Naive thymus-derived CD4-positive, alpha-beta T cell (primary cell): ENCODE measurements around the gene ABHD11. TPM values are rescaled to one million over a fixed set of nuclear protein-coding genes. Genes with fewer than 3 reads are reported as not detected.

ENCODE experiments used
- ATAC-seq: fragments of 150-1000 bp; cut with Tn5 transposase; 2 replicates; pipeline ENCODE4 v1.10.0; 2021; ENCODE audit warnings: mild to moderate bottlenecking, moderate library complexity
- CTCF ChIA-PET: fragments of 350-600 bp; sonication (Branson Sonifier 250); formaldehyde crosslinking; loops from one replicate; lab custom pipeline; 2021; ENCODE audit warnings: antibody characterized with exemption; lab: Charles Lee
- POLR2A ChIA-PET: fragments of 350-600 bp; sonication (Branson Sonifier 250); formaldehyde crosslinking; loops from one replicate; lab custom pipeline; 2021; ENCODE audit warnings: antibody characterized with exemption, inconsistent platforms; lab: Charles Lee
- DNase-seq, 9 donors: peaks; one replicate each; pipeline versions ENCODE4 v3.0.0 to v3.0.0-alpha.2; 2020 to 2022; ENCODE audit warnings: mixed read lengths in 1 of 9
- H3K27ac ChIP-seq: one replicate; pipeline ENCODE4 v1.7.0; 2013; ENCODE audit warnings: mild to moderate bottlenecking, low read depth, low read length, moderate library complexity
- H3K27me3 ChIP-seq, 2 donors: one replicate each; pipeline ENCODE4 v1.7.0; 2013; ENCODE audit warnings: low read length in 2 of 2, mild to moderate bottlenecking in 2 of 2, moderate library complexity in 2 of 2; ENCODE audit not compliant: control insufficient read depth in 2 of 2, insufficient read depth in 2 of 2
- H3K36me3 ChIP-seq, 3 experiments: 1 replicate in 2 of 3; 2 replicates in 1 of 3; pipeline ENCODE4 v1.7.0; 2013; ENCODE audit warnings: low read length in 3 of 3, mild to moderate bottlenecking in 3 of 3, moderate library complexity in 1 of 3; ENCODE audit not compliant: insufficient read depth in 3 of 3, control insufficient read depth in 2 of 3
- H3K4me1 ChIP-seq, 2 donors: one replicate each; pipeline ENCODE4 v1.7.0; 2013; ENCODE audit warnings: low read length in 2 of 2, mild to moderate bottlenecking in 2 of 2, moderate library complexity in 1 of 2; ENCODE audit not compliant: control insufficient read depth in 2 of 2, insufficient read depth in 2 of 2
- H3K4me3 ChIP-seq: 2 replicates; pipeline ENCODE4 v1.7.0; 2013; ENCODE audit warnings: mild to moderate bottlenecking, low read length
- H3K9me3 ChIP-seq, 3 experiments: 1 replicate in 2 of 3; 2 replicates in 1 of 3; pipeline ENCODE4 v1.7.0; 2013; ENCODE audit warnings: low read length in 3 of 3; ENCODE audit not compliant: control insufficient read depth in 2 of 3
- H3K27ac Mint-ChIP-seq, 9 donors: one replicate each; pipeline ENCODE4 v1.8.0; 2020 to 2022; ENCODE audit warnings: mixed read lengths in 9 of 9, mild to moderate bottlenecking in 8 of 9, moderate library complexity in 5 of 9, inconsistent platforms in 2 of 9
- H3K27me3 Mint-ChIP-seq, 5 donors: one replicate each; pipeline ENCODE4 v1.8.0; 2021 to 2022; ENCODE audit warnings: mixed read lengths in 5 of 5, mild to moderate bottlenecking in 1 of 5
- H3K36me3 Mint-ChIP-seq, 5 donors: one replicate each; pipeline ENCODE4 v1.8.0; 2020 to 2022; ENCODE audit warnings: mixed read lengths in 5 of 5, mild to moderate bottlenecking in 3 of 5, inconsistent platforms in 1 of 5
- H3K4me1 Mint-ChIP-seq, 7 donors: one replicate each; pipeline ENCODE4 v1.8.0; 2020 to 2022; ENCODE audit warnings: mixed read lengths in 7 of 7, mild to moderate bottlenecking in 3 of 7, inconsistent platforms in 1 of 7
- H3K4me3 Mint-ChIP-seq, 10 donors: one replicate each; pipeline ENCODE4 v1.8.0; 2020 to 2022; ENCODE audit warnings: mild to moderate bottlenecking in 10 of 10, mixed read lengths in 10 of 10, moderate library complexity in 6 of 10, inconsistent platforms in 2 of 10
- H3K9me3 Mint-ChIP-seq, 11 donors: one replicate each; pipeline ENCODE4 v1.8.0; 2020 to 2022; ENCODE audit warnings: mixed read lengths in 11 of 11, mild to moderate bottlenecking in 4 of 11, inconsistent platforms in 1 of 11, moderate library complexity in 1 of 11
- intact Hi-C, 2 donors: fragments of 100-400 bp; cut with micrococcal nuclease; formaldehyde crosslinking; loops; one replicate each; pipeline ENCODE4 v1.15.1; 2023
- polyA plus RNA-seq, 2 donors: library from polyadenylated mRNA; unstranded; fragments of 300-500 nt; fragmentation: Illumina TruSeq; gene quantifications; one replicate each; pipeline ENCODE4 v1.2.3, GENCODE V29; 2021
- total RNA-seq, 6 experiments: library from RNA in 5 of 6; stranded (reverse) in 5 of 6; gene quantifications; 1 replicate in 5 of 6; 2 replicates in 1 of 6; pipeline ENCODE4 v1.2.3 and lab custom pipeline; 2021 to 2026

ABHD11 gene
- total and polyA plus RNA-seq, 7 experiments from 2014 or later, result 10.2 to 22.7 (median 15.9) TPM

- ChIA-PET POLR2A (interaction anchor here (0.7 to 2.1 kb wide), 8 partner anchors 19 to 216 kb away, joined by 4 to 8 read pairs (median 4); partner anchors contain the start of genes BAZ1B, BUD23, METTL27 and STX1A), CTCF (interaction anchor here (0.7 to 3.0 kb wide), 3 partner anchors 12 to 135 kb away, joined by 3 to 9 read pairs (median 5); no protein-coding TSS in a partner anchor)
- H3K27ac Mint-ChIP-seq, result peak overlapping the region; percentile 48 to 96 (median 88)
- Histone ChIP-seq H3K4me3 (peak overlapping the region; percentile 84), H3K36me3 (peaks cover 0 to 19% (median 0%) of the 10 kb centered on the region in 3 experiments), H3K27me3 (no peaks in the 10 kb centered on the region), H3K27ac (peak overlapping the region; percentile 89), H3K9me3 (no peaks in the 10 kb centered on the region), H3K4me1 (peaks cover 4 to 18% of the 10 kb centered on the region in 2 donors)
- peaks cover 5 to 23% (median 16%) of the 10 kb centered on the region in 7 donors for H3K4me1 Mint-ChIP-seq
- H3K4me3 Mint-ChIP-seq, result peak overlapping the region; percentile 83 to 94 (median 91)
- intact Hi-C loops, result loop anchor here (1.0 to 10.0 kb wide), 16 partner anchors 19 to 917 kb away; partner anchors contain the start of genes BAZ1B (in 2 of the 2), BCL7B (in 2 of the 2), BUD23 (in 2 of the 2) and DNAJC30 (in 2 of the 2)
- ATAC-seq (peak; percentile 19), DNase-seq (peak; percentile 22 to 62 (median 45))
- peaks cover 0 to 4% (median 0%) of the 10 kb centered on the region in 5 donors for H3K36me3 Mint-ChIP-seq
- peaks cover 0 to 1% (median 0%) of the 10 kb centered on the region in 11 donors for H3K9me3 Mint-ChIP-seq
- no peaks in the 10 kb centered on the region for H3K27me3 Mint-ChIP-seq
Observed at GRCh38 chr7:73738220-73738611, 386 bp downstream of the ABHD11 start.

GRCh38 chr7:73737491-73738219 lies 947 bp downstream of the ABHD11 start:
- ATAC-seq (no peak), DNase-seq (no peak)
- ChIA-PET CTCF (interaction anchor here (0.5 to 3.0 kb wide), 6 partner anchors 12 to 158 kb away, joined by 3 to 9 read pairs (median 4); no protein-coding TSS in a partner anchor), POLR2A (interaction anchor here (0.7 to 2.1 kb wide), 6 partner anchors 18 to 213 kb away, joined by 3 to 8 read pairs (median 4); partner anchors contain the start of genes BUD23 and STX1A)
- Mint-ChIP-seq H3K27me3 (peaks cover 0 to 3% (median 0%) of the 10 kb centered on the region in 5 donors), H3K4me3 (peak overlapping the region; percentile 83 to 94 (median 91)), H3K36me3 (peaks cover 0 to 4% (median 0%) of the 10 kb centered on the region in 5 donors), H3K9me3 (peaks cover 0 to 1% (median 0%) of the 10 kb centered on the region in 11 donors), H3K27ac (peak overlapping the region; percentile 48 to 96 (median 88)), H3K4me1 (peaks cover 5 to 23% (median 16%) of the 10 kb centered on the region in 7 donors)
- intact Hi-C loops, result loop anchor here (1.0 to 10.0 kb wide), 16 partner anchors 18 to 917 kb away; partner anchors contain the start of genes BAZ1B (in 2 of the 2), BCL7B (in 2 of the 2), BUD23 (in 2 of the 2) and DNAJC30 (in 2 of the 2)
- Histone ChIP-seq H3K4me3 (peak overlapping the region; percentile 84), H3K27ac (peak overlapping the region; percentile 89), H3K9me3 (no peaks in the 10 kb centered on the region), H3K27me3 (no peaks in the 10 kb centered on the region), H3K4me1 (peaks cover 4 to 18% of the 10 kb centered on the region in 2 donors), H3K36me3 (peaks cover 0 to 19% (median 0%) of the 10 kb centered on the region in 3 experiments)

DNA sequence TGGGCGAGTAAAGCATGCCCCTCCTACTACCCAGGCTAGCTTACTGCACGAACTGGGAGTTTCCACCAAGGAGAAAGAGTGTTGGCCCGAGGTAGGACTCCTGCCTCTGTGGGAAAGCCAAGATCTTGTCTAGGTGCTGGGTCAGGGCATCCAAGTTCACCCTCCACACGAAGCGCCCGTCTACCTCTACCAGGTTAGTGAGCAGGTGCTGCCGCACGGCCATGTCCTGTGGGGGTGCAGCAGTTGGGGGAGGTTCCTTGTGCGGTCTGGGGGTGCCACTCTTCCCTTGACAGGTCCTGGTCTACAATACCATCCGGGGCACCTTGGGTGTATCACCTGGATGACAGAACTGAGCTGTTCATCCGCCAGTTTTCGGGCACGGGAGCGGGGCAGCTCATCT lies 1.7 kb downstream of the ABHD11 start:
- peaks cover 0 to 1% (median 0%) of the 10 kb centered on the region in 11 donors for H3K9me3 Mint-ChIP-seq
- peaks cover 0 to 4% (median 0%) of the 10 kb centered on the region in 5 donors for H3K36me3 Mint-ChIP-seq
- intact Hi-C loops, result loop anchor here in 1 of 2 donors (5.0 to 10.0 kb wide), 4 partner anchors 115 to 918 kb away; partner anchors contain the start of genes GTF2I, MLXIPL, RFC2 and TYW1B
- H3K4me1 Mint-ChIP-seq, result peaks cover 5 to 23% (median 16%) of the 10 kb centered on the region in 7 donors
- CTCF ChIA-PET, result interaction anchor here (0.5 to 1.3 kb wide), 4 partner anchors 24 to 227 kb away, joined by 3 to 5 read pairs (median 3); no protein-coding TSS in a partner anchor
- Histone ChIP-seq H3K27me3 (no peaks in the 10 kb centered on the region), H3K9me3 (no peaks in the 10 kb centered on the region), H3K4me3 (no peak overlapping the region), H3K36me3 (peaks cover 0 to 19% (median 0%) of the 10 kb centered on the region in 3 experiments), H3K4me1 (peaks cover 4 to 18% of the 10 kb centered on the region in 2 donors), H3K27ac (no peak overlapping the region)
- DNase-seq, result no peak
- no peak for ATAC-seq
- peak overlapping the region in 9 of 10 donors; percentile 38 to 94 (median 89) for H3K4me3 Mint-ChIP-seq
- POLR2A ChIA-PET, result interaction anchor here (1.0 to 1.1 kb wide), 2 partner anchors 19 to 62 kb away, joined by 3 read pairs; no protein-coding TSS in a partner anchor
- peaks cover 0 to 3% (median 0%) of the 10 kb centered on the region in 5 donors for H3K27me3 Mint-ChIP-seq
- peak overlapping the region in 3 of 9 donors; percentile 21 to 72 (median 22) for H3K27ac Mint-ChIP-seq

DNA sequence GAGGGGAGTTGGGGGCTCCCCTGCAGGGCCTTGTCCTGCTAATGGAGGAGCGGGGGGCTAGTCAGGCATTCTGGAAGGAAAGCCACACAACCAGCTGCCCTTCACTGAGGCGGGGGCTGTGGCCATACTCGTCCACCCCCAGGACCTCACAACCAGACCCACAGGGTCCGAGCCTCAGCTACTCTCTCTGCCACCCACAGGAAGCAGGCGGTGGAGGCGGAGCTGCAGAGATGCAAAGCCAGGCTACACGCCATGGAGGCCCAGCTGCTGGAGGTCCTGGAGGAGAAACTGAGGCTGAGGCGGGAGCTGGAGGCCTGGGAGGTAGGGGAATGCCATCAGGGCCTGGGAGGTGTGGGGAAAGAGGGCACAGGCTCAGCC lies 3.1 kb downstream of the ABHD11 start:
- DNase-seq (no peak), ATAC-seq (no peak)
- Mint-ChIP-seq H3K27ac (peak overlapping the region in 1 of 9 donors; percentile 58), H3K4me3 (no peak overlapping the region), H3K9me3 (peaks cover 0 to 1% (median 0%) of the 10 kb centered on the region in 11 donors), H3K36me3 (peaks cover 0 to 4% (median 0%) of the 10 kb centered on the region in 5 donors), H3K4me1 (peaks cover 5 to 23% (median 16%) of the 10 kb centered on the region in 7 donors), H3K27me3 (peaks cover 0 to 3% (median 0%) of the 10 kb centered on the region in 5 donors)
- POLR2A ChIA-PET, result interaction anchor here (0.6 to 1.9 kb wide), 2 partner anchors 16 to 120 kb away, joined by 5 read pairs; partner anchors contain the start of gene STX1A
- Histone ChIP-seq H3K4me1 (peaks cover 4 to 18% of the 10 kb centered on the region in 2 donors), H3K4me3 (no peak overlapping the region), H3K27me3 (no peaks in the 10 kb centered on the region), H3K36me3 (peaks cover 0 to 19% (median 0%) of the 10 kb centered on the region in 3 experiments), H3K9me3 (no peaks in the 10 kb centered on the region), H3K27ac (no peak overlapping the region)
- intact Hi-C loops, result loop anchor here in 1 of 2 donors (5.0 to 10.0 kb wide), 4 partner anchors 113 to 919 kb away; partner anchors contain the start of genes GTF2I, MLXIPL, RFC2 and TYW1B
- CTCF ChIA-PET, result interaction anchor here (0.6 to 0.9 kb wide), 2 partner anchors 92 to 140 kb away, joined by 3 to 4 read pairs; no protein-coding TSS in a partner anchor

DNA sequence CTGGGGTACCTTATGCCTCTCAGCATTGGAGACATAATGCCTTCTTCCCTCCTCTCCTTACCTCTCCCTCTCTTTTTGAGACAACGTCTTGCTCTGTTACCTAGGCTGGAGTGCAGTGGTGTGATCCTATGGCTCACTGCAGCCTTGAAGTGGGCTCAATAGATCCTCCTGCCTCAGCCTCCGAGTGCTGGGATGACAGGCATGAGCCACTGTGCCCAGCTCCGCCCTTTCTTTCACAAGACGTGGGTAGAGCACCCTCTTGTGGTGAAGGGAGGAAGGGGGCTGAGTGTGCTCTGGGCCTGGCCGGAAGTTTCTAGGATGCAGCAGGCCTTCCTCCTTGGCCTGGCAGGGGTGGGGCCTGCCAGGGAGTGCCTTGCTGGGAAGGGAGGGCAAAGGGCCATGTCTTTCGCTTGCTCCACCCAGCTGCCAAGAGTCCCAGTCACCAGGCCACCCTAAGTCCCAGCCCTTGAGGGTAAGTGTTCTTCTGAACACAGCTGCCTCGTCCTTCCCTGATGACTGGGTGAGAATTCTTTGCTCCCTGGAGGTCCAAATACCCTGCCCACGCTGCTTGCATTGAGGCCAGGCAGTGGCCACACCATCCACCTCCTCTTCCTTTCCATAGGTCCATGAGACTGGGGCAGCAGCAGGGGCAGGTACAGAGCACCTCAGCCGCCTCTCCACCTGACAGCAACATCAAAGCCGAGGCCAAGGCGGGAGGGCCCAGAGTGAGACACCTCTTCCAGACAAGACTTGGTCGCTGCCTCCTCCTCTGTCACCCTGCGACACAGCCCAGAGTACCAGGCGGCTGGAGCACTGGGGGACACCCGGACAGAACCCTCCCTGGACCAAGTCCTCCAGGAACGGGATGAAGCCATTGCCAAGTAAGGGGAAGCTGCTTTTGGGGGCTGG lies 3.7 kb downstream of the ABHD11 start:
- Mint-ChIP-seq H3K9me3 (peaks cover 0 to 1% (median 0%) of the 10 kb centered on the region in 11 donors), H3K27ac (peak overlapping the region; percentile 2 to 89 (median 72)), H3K36me3 (peaks cover 0 to 4% (median 0%) of the 10 kb centered on the region in 5 donors), H3K4me3 (peak overlapping the region in 2 of 10 donors; percentile 45 to 78), H3K27me3 (peaks cover 0 to 3% (median 0%) of the 10 kb centered on the region in 5 donors), H3K4me1 (peaks cover 5 to 23% (median 16%) of the 10 kb centered on the region in 7 donors)
- Histone ChIP-seq H3K9me3 (no peaks in the 10 kb centered on the region), H3K27me3 (no peaks in the 10 kb centered on the region), H3K27ac (peak overlapping the region; percentile 44), H3K4me3 (no peak overlapping the region), H3K36me3 (peaks cover 0 to 19% (median 0%) of the 10 kb centered on the region in 3 experiments), H3K4me1 (peaks cover 4 to 18% of the 10 kb centered on the region in 2 donors)
- ChIA-PET POLR2A (interaction anchor here (0.6 to 1.9 kb wide), 4 partner anchors 15 to 155 kb away, joined by 3 to 5 read pairs (median 5); partner anchors contain the start of genes BUD23, DNAJC30 and STX1A), CTCF (interaction anchor here (0.5 to 1.5 kb wide), 3 partner anchors 92 to 1936 kb away, joined by 3 to 10 read pairs (median 4); no protein-coding TSS in a partner anchor)
- peak; percentile 55 for ATAC-seq
- peak; percentile 52 to 84 (median 79) for DNase-seq
- intact Hi-C loops, result loop anchor here (1.0 to 10.0 kb wide), 11 partner anchors 10 to 920 kb away; partner anchors contain the start of genes BUD23 (in 1 of the 2), DNAJC30 (in 1 of the 2), GTF2I (in 1 of the 2) and MLXIPL (in 1 of the 2)
